Measurements from ENCODE around the gene CLIC3. TPM values are rescaled to one million over a fixed set of nuclear protein-coding genes. Genes with fewer than 3 reads are reported as not detected.

Gene CLIC3
- total RNA-seq, 4 donors from 2014 or later: 3.3 TPM; not detected in 3

DNA sequence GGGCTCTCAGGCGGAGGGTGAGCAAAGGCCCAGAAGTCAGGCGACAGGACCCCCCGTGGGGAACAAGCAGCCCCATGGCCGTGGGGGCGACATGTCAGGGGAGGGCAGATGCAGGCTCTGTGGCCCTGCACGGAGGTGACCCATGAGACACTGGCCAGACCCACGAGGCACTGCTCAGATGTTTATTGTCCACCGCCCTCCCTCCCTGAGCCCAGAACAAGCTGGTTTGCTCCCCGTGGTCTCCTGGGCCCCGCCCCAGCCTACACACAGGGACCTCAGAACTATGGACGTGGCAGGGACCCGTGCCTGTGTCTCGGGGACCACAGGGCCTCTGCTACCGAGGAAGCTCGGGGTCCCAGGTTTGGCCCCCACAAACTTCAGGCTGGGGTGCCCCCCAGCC lies 33.6 kb upstream of the CLIC3 start:
- H3K27me3 ChIP-seq: no peaks in the 10 kb centered on the region
- H3K36me3 ChIP-seq: no peaks in the 10 kb centered on the region
- no peaks in the 10 kb centered on the region for H3K9me3 ChIP-seq
- TF ChIP-seq, protein P1, sequence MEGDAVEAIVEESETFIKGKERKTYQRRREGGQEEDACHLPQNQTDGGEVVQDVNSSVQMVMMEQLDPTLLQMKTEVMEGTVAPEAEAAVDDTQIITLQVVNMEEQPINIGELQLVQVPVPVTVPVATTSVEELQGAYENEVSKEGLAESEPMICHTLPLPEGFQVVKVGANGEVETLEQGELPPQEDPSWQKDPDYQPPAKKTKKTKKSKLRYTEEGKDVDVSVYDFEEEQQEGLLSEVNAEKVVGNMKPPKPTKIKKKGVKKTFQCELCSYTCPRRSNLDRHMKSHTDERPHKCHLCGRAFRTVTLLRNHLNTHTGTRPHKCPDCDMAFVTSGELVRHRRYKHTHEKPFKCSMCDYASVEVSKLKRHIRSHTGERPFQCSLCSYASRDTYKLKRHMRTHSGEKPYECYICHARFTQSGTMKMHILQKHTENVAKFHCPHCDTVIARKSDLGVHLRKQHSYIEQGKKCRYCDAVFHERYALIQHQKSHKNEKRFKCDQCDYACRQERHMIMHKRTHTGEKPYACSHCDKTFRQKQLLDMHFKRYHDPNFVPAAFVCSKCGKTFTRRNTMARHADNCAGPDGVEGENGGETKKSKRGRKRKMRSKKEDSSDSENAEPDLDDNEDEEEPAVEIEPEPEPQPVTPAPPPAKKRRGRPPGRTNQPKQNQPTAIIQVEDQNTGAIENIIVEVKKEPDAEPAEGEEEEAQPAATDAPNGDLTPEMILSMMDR (IDR thresholded peaks at IDR 0.05): no peak
- no peak for TF ChIP-seq POLR2A (IDR thresholded peaks at IDR 0.05)
- DNase-seq: no peak
- H3K27ac ChIP-seq: peak overlapping the region in 1 of 4 donors; percentile 78
- H3K4me3 ChIP-seq: peak overlapping the region in 1 of 4 donors; percentile 24
- peaks cover 14 to 73% (median 56%) of the 10 kb centered on the region in 4 donors for H3K4me1 ChIP-seq

DNA sequence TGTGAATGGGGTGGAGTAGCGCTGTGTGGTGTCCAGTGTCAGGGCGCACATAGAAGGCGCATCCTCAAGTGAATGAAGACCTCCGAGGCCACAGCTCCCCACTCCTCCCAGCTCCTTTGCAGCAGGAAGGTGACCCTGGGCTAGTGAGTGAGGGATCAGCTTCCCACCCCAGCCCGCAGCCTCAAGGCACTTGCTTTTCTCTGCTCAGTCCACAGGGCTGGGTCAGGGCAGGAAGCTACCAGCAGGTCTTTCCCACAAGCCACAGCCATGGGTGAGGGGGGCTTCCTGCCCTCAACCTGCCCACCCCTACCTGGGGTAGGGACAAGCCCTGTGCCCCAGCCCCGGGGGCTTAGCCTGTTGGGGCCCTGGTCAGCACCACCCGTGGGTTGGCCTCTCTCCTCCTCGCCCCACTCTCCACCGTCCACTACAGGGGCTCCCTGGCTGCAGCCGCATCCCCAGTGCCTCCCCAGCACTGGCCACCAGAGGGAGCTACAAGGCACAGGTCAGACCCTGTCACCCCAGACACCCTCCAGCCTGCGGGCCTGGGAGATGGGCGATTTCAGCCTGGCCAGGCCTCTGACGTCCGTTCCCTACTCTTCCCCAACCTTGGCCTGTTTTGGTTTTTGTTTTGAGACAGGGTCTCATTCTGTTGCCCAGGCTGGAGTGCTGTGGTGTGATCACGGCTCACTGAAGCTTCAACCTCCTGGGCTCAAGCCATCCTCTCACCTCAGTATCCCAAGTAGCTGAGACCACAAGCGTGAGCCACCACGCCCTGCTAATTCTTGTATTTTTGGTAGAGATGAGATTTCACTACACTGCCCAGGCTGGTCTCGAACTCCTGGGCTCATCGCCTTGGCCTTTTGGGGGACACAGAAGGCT lies 32.9 kb upstream of the CLIC3 start:
- no peaks in the 10 kb centered on the region for H3K36me3 ChIP-seq
- H3K4me3 ChIP-seq: peak overlapping the region; percentile 50 to 86 (median 74)
- peak; percentile 82 to 91 (median 85) for DNase-seq
- H3K27ac ChIP-seq: peak overlapping the region in 3 of 4 donors; percentile 69 to 78 (median 72)
- H3K9me3 ChIP-seq: no peaks in the 10 kb centered on the region
- TF ChIP-seq, protein P1 (IDR thresholded peaks at IDR 0.05): peak; percentile 68 to 84 (median 78)
- TF ChIP-seq POLR2A (IDR thresholded peaks at IDR 0.05): no peak
- peaks cover 14 to 67% (median 49%) of the 10 kb centered on the region in 4 donors for H3K4me1 ChIP-seq
- no peaks in the 10 kb centered on the region for H3K27me3 ChIP-seq

DNA sequence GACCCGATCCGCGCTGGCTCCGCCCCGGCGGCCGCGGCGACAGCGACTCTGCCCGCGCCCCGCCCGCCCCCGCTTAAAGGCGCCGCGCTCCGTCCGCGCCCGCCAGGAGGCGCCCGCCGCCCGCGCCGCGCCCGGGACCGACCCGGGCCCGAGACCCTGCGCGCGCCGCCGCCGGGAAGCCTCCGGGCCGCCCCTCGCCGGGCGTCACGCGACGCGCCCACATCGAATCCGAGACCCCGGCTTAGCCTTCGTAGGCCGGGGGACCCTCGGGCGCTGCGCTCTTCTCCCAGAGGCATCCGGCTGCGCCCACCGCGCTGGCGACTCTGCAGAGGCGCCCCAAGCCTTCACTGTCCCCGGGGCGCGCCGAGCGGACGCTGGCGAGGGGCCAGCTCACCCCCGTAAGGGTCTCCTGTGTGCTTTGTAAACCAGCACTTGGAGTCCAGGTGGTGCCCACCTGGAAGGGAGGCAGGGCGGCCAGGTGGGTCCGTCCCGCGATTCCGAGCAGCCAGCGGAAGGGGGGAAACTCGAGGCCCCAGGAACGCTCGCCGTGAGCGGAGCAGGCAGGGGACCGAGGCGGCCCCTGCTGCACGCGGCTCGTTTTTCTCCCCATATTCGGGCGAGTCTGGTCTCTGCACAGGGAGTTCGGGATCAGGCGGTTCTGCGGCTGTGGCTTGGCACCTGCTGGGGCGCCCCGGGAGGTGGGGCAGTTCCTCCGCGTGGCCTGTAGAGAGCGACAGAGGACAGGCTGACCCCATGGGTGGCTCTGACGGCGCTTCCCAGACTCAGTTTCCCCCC lies 32.1 kb upstream of the CLIC3 start:
- Histone ChIP-seq H3K4me3 (peak overlapping the region; percentile 50 to 86 (median 74)), H3K9me3 (no peaks in the 10 kb centered on the region), H3K27me3 (no peaks in the 10 kb centered on the region), H3K36me3 (no peaks in the 10 kb centered on the region), H3K4me1 (peaks cover 14 to 71% (median 48%) of the 10 kb centered on the region in 4 donors), H3K27ac (peak overlapping the region; percentile 53 to 78 (median 70))
- DNase-seq: peak; percentile 75 to 87 (median 85)
- TF ChIP-seq POLR2A (IDR thresholded peaks at IDR 0.05): no peak
- TF ChIP-seq, protein P1 (IDR thresholded peaks at IDR 0.05): peak; percentile 46 to 68 (median 62)

DNA sequence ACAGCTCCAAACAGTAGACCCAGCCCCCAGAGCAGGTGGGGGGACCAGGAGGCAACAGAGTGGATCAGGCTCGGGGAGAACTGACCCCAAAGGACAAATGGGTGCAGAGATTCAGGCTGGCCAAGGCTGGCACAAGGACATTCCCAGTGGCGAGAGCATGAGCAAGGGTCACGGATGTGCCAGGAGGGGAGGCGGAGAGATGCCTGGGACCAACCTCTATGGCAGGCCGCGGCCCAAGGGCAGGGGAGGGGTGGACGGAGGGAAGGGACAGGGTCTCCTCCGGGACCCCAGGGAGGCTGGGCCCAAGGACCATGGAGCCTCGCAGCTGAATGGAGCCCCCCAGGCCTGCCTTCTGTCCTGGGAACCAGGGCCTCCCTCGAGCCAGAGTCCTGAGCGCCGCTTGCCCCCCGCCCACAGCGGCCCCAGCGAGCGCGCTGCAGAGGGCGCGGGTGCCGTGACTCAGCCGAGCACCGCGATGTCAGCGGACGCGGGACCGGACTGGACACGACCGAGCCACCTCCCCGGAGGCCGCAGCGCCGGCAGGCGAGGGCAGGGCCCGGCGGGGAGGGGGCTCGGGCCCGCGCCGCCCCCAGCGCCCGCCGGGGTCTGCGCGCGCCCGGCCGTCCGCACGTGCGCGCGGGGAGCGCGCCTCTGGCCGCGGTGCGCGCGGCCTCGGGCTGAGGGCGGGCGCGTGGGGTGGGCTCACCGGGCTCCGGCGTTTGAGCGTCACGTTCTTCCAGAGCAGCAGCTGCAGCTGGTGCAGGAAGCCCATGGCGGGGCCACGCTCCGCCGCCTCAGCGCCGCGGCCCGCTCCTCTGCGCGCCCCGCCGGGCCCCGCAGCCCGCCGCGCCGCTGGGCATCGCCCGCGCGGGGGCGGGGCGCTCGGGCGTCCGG lies 31.2 kb upstream of the CLIC3 start, which contains the start of gene ABCA2:
Gene ABCA2 (minus strand): TSS at position 869 of the 894 bp plus-strand sequence. CDS start 97 bp downstream, at position 772.
- Histone ChIP-seq H3K9me3 (no peaks in the 10 kb centered on the region), H3K4me3 (peak within 1 kb of the TSS; percentile 50 to 86 (median 74)), H3K36me3 (no peaks in the 10 kb centered on the region), H3K27me3 (no peaks in the 10 kb centered on the region), H3K4me1 (peaks cover 21 to 80% (median 46%) of the 10 kb centered on the region in 4 donors), H3K27ac (peak within 1 kb of the TSS; percentile 53 to 78 (median 70))
- no peak for DNase-seq
- TF ChIP-seq, protein P1 (IDR thresholded peaks at IDR 0.05): no peak
- TF ChIP-seq POLR2A (IDR thresholded peaks at IDR 0.05): no peak

Measured in Peyer's patch (tissue), 4 donors.